Esophagus (tissue), 2 donors: ENCODE data around the gene KIF2A. TPM values are rescaled to one million over a fixed set of nuclear protein-coding genes. Genes with fewer than 3 reads are reported as not detected.

Experiments
- H3K27ac ChIP-seq, 2 donors: one replicate each; pipeline ENCODE4 v1.5.1; 2013; ENCODE audit warnings: low read depth in 2 of 2, mild to moderate bottlenecking in 2 of 2, inconsistent platforms in 1 of 2, low read length in 1 of 2, moderate library complexity in 1 of 2
- H3K27me3 ChIP-seq, 2 donors: one replicate each; pipeline ENCODE4 v1.6.1; 2013; ENCODE audit warnings: low read length in 2 of 2, control low read depth in 1 of 2, mild to moderate bottlenecking in 1 of 2; ENCODE audit not compliant: insufficient read depth in 2 of 2, control insufficient read depth in 1 of 2
- H3K36me3 ChIP-seq, 2 donors: one replicate each; pipeline ENCODE4 v1.6.1; 2013; ENCODE audit warnings: low read length in 1 of 2; ENCODE audit not compliant: control insufficient read depth in 2 of 2, insufficient read depth in 2 of 2
- H3K4me1 ChIP-seq, 2 donors: one replicate each; pipeline ENCODE4 v1.6.1; 2013; ENCODE audit warnings: low read length in 1 of 2; ENCODE audit not compliant: control insufficient read depth in 2 of 2, insufficient read depth in 2 of 2
- H3K4me3 ChIP-seq, 2 donors: one replicate each; pipeline ENCODE4 v1.5.1; 2013; ENCODE audit warnings: low read length in 2 of 2, mild to moderate bottlenecking in 2 of 2, low read depth in 1 of 2, moderate library complexity in 1 of 2
- H3K9me3 ChIP-seq, 2 donors: one replicate each; pipeline ENCODE4 v1.6.1; 2013; ENCODE audit warnings: mild to moderate bottlenecking in 2 of 2, low read depth in 1 of 2, low read length in 1 of 2, moderate library complexity in 1 of 2; ENCODE audit not compliant: control insufficient read depth in 2 of 2, insufficient read depth in 1 of 2
- WGBS, 2 donors: extraction: QIAGEN DNeasy Blood & Tissue Kit; methylation state at CpG; one replicate each; pipeline ENCODE4 v1.1.7; 2013; 5-methylcytosine and 5-hydroxymethylcytosine counted together
- polyA plus RNA-seq, 2 donors: library from polyadenylated mRNA; stranded (reverse); fragments of 200-250 nt; gene quantifications; one replicate each; pipeline ENCODE4 v1.2.3, GENCODE V29; 2013
- donor health status: healthy with polysubstance abuse.
- donor health status: Bipolar disorder and iron deficiency.

KIF2A gene
- polyA plus RNA-seq, 2 donors: 3.3 to 6.2 TPM

DNA sequence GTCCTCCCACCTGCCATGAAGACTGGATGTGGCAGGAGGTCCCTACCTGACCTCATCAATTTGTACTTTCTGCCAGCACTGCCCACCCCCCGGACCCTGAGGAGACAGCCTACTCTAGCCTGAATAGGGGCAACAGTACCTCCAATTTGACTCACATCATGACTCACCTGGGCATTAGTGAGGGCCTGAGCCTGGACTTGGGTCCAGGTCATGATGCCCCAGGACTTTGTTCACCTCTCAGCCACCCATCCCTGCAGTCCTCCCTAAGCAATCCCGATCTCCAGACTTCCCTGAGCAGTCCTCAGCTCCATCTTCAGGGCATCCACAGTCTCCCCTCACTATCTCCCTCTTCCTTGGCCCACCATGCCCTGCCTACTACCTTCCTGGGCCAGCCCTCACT is 28.1 kb downstream of the KIF2A start:
- no peak overlapping the region for H3K27ac ChIP-seq
- no peak overlapping the region for H3K4me3 ChIP-seq
- peaks cover 0 to 4% of the 10 kb centered on the region in 2 donors for H3K36me3 ChIP-seq
- 98% methylated on average over 2 of the region's 2 CpGs for WGBS, 2 donors
- no peaks in the 10 kb centered on the region for H3K9me3 ChIP-seq
- no peaks in the 10 kb centered on the region for H3K27me3 ChIP-seq
- peaks cover 0 to 7% of the 10 kb centered on the region in 2 donors for H3K4me1 ChIP-seq

DNA sequence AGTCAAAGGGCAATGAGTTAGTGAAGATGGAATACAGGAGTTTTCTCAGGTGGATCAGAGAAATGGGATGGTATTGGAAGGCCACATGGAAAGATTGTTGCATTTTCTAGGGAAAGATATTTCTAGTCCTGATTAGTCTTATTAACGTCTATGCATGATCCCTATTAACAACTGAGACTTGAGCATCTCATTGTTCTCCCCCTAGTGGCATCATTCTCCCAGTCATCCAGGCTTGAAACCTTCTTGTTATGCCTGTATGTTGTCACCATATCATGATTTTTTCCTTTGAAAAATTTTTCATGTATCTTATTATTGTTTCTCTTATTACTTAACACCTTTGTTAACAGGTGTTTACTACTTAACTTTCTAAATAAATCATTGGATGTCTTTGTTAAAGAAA is 34.4 kb downstream of the KIF2A start:
- no peaks in the 10 kb centered on the region for H3K36me3 ChIP-seq
- no peaks in the 10 kb centered on the region for H3K4me1 ChIP-seq
- H3K27ac ChIP-seq: no peak overlapping the region
- no peaks in the 10 kb centered on the region for H3K27me3 ChIP-seq
- WGBS, 2 donors: 0 to 16% methylated on average over 1 of the region's 1 CpG
- no peaks in the 10 kb centered on the region for H3K9me3 ChIP-seq
- no peak overlapping the region for H3K4me3 ChIP-seq

DNA sequence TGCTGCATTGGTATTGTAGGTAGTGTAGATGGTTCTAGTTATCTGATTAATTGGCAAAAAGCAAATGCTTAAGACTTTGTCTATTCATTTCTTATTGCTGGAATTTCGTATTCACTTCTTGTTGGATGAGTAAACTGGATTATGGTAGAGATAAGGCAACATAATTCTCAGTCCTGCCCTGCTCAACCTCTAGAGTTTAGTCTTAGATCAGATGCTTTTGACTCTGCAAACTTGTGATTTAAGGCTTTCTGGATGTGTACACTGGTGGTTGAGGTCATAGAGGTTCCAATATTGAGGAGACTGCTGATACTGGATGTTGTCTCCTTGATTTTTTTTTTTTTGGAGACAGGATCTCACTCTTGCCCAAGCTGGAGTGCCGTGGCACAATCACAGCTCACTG is 35.0 kb downstream of the KIF2A start:
- H3K4me3 ChIP-seq: no peak overlapping the region
- H3K9me3 ChIP-seq: no peaks in the 10 kb centered on the region
- 95 to 99% methylated on average over 2 of the region's 2 CpGs for WGBS, 2 donors
- no peaks in the 10 kb centered on the region for H3K27me3 ChIP-seq
- no peaks in the 10 kb centered on the region for H3K4me1 ChIP-seq
- no peak overlapping the region for H3K27ac ChIP-seq
- H3K36me3 ChIP-seq: no peaks in the 10 kb centered on the region

DNA sequence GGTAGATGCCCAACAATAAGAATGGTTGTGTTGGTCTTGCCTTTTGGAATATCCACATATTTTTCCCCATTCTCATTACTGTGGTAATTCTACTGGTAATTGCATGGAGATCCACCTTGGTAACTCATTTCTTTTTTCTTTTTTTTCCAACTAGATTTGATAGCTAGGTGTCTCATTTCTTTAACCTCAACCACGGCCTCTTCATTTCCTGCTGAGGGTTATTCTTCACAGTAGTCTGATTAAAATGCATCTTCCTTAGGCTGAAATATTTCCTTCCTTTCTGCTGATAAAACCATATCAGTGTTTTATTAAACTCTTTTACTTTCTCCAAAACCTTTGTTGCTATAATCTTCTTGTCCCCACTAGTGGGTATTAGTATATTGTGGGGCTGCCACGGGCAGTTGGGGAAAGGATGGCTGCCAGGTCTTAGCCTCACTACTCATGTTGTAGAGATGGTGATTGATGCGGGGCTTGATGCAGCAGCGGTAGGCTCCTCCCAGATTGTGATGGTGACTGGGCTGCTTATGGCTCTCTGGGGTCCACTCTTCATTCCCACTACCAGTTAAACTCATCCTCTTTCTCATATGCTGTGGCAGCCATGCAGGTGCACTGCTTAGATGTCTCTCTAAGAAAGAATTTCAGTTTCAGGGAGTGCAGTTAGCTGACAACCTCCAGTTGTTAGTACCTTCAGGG is 35.9 kb downstream of the KIF2A start:
- no peaks in the 10 kb centered on the region for H3K27me3 ChIP-seq
- no peaks in the 10 kb centered on the region for H3K36me3 ChIP-seq
- no peak overlapping the region for H3K27ac ChIP-seq
- no peaks in the 10 kb centered on the region for H3K4me1 ChIP-seq
- H3K9me3 ChIP-seq: no peaks in the 10 kb centered on the region
- 87 to 90% methylated on average over 4 of the region's 4 CpGs for WGBS, 2 donors
- H3K4me3 ChIP-seq: no peak overlapping the region

DNA sequence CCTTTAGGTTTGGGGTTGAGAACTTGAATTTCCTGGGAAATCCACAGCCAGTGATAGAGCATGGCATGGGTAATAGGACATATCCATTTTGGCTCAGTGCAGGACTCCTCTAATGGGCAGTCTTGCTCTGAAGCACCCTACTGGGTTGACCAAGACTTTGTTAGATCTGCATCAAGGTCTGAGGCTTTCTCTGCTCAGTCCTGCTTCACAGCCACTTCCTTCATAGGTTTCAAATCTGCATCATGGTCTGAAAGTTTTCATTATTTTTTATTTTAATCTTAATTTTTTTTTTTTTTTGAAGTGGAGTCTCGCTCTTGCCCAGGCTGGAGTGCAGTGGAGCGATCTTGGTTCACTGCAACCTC is 36.5 kb downstream of the KIF2A start:
- Histone ChIP-seq H3K4me1 (no peaks in the 10 kb centered on the region), H3K9me3 (no peaks in the 10 kb centered on the region), H3K27me3 (no peaks in the 10 kb centered on the region), H3K4me3 (no peak overlapping the region), H3K27ac (no peak overlapping the region), H3K36me3 (no peaks in the 10 kb centered on the region)
- WGBS, 2 donors: 98 to 100% methylated on average over 2 of the region's 2 CpGs

DNA sequence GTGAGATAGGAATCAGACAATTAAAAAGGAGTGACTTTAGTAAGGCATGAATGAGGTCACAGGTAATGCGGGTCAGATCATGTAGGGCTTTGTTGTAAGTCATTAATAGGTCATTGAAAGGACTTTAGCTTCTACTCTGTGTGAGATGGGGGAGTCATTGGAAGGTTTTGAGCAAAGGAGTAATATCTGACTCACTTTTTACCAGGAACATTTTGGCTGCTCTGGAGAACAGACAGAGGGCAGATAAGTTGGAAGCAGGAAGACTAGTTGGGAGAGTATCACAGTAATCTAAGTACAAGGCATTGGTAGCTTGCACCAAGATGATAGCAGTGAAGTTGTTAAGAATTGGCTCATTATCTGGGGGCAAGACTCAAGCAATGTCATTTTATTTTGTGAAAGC is 37.4 kb downstream of the KIF2A start:
- Histone ChIP-seq H3K4me3 (no peak overlapping the region), H3K36me3 (no peaks in the 10 kb centered on the region), H3K4me1 (no peaks in the 10 kb centered on the region), H3K27ac (no peak overlapping the region), H3K27me3 (no peaks in the 10 kb centered on the region), H3K9me3 (no peaks in the 10 kb centered on the region)
- WGBS, 2 donors: 83 to 89% methylated on average over 1 of the region's 1 CpG

DNA sequence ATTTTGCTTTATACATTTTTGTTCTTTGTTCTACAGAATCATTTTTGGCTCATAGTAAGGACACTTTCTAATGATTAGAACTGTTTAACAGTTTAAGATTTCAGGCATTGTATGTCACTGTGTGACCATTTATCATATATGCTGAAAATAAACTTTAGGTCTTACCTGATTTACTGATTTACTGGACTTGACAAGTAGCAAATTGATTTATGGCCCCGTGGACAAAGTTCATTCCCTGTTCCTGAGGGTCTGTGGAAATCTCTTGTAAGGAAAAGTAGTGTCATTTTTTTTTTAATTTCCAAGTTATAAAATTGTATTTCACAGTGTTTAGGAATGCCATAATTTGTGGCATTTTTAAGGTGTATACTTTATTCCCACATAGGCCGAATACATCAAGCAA is 40.7 kb downstream of the KIF2A start:
- Histone ChIP-seq H3K27ac (no peak overlapping the region), H3K27me3 (no peaks in the 10 kb centered on the region), H3K9me3 (no peaks in the 10 kb centered on the region), H3K4me3 (no peak overlapping the region), H3K4me1 (no peaks in the 10 kb centered on the region), H3K36me3 (no peaks in the 10 kb centered on the region)
- WGBS, 2 donors: 86 to 94% methylated on average over 2 of the region's 2 CpGs

DNA sequence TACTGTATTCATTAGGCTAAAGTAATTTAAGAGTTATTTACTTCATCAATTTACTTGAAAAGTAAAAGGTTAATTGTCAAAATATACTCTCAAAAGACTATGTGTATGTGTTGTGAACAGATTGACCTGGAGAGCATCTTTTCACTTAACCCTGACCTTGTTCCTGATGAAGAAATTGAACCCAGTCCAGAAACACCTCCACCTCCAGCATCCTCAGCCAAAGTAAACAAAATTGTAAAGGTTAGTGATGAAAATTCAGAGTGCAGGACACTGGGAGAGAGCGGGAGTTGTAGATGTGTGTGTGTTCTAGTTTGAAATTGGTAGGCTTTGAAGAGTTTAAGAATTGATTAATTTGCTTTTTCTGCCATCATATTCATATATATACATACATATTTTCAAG is 41.9 kb downstream of the KIF2A start:
- Histone ChIP-seq H3K4me3 (no peak overlapping the region), H3K4me1 (no peaks in the 10 kb centered on the region), H3K9me3 (no peaks in the 10 kb centered on the region), H3K27ac (no peak overlapping the region), H3K27me3 (no peaks in the 10 kb centered on the region), H3K36me3 (no peaks in the 10 kb centered on the region)
- WGBS, 2 donors: 84 to 91% methylated on average over 1 of the region's 1 CpG

DNA sequence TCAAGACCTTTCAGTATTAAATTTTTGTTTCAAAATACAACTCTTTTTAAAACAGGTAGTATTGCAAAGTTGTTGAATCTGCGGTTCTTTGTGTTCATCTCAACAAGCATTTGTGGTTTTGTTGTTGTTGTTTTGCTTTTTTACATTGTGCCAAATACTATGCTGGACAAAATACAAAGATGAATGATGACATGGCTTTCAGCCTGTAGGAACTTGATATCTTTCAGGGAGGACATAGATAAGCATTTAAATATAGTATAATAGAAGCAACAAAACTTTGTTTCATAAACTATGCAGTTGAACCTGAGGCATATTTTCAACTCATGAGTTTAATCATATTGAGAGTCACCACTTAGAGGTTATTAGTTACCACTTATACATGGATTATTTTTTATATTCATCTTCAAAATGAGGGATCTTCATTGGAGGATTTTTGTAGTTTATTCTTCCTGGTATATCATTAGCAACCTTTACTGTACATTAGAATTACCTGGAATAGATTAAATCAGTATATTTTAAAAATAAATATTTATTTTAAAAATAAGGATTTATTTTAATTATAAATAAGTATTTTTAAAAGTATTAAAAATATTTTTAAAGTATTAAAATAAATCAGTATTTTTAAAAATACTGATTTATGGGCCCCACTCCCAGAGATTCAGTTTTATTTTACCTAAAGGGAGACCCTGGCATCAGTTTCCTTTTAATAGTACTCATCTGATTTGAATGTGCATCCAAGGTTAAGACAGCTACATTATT is 42.9 kb downstream of the KIF2A start:
- H3K9me3 ChIP-seq: no peaks in the 10 kb centered on the region
- WGBS, 2 donors: 95 to 98% methylated on average over 1 of the region's 1 CpG
- H3K27me3 ChIP-seq: no peaks in the 10 kb centered on the region
- H3K4me3 ChIP-seq: no peak overlapping the region
- no peaks in the 10 kb centered on the region for H3K36me3 ChIP-seq
- H3K4me1 ChIP-seq: no peaks in the 10 kb centered on the region
- H3K27ac ChIP-seq: no peak overlapping the region
